Fibroblast of villous mesenchyme (primary cell): Measurements from ENCODE around the gene MDM4. TPM values are rescaled to one million over a fixed set of nuclear protein-coding genes. Genes with fewer than 3 reads are reported as not detected.
A peak's percentile ranks its signal among the peaks of the same experiment; 100 is the strongest.

ENCODE experiments used
- DNase-seq: peaks from one replicate; pipeline ENCODE4 v3.0.0-alpha.2; 2010; ENCODE audit warnings: low read depth
- H3K4me3 ChIP-seq: 2 replicates; pipeline ENCODE4 v1.5.1; 2011; ENCODE audit warnings: low read depth, mild to moderate bottlenecking, low read length
- CTCF ChIP-seq: IDR thresholded peaks from 2 replicates; pipeline ENCODE4 v1.5.1; 2012; ENCODE audit warnings: low read depth, mild to moderate bottlenecking, low read length; ENCODE audit not compliant: insufficient read depth
- total RNA-seq: library from RNA; depleted of rRNA; stranded (reverse); fragments of >200 nt; gene quantifications from 2 replicates; pipeline ENCODE4 v1.2.3, GENCODE V29; 2012

MDM4 gene
- total RNA-seq, 1 donor, result 32.4 TPM

- TF ChIP-seq CTCF, result no peak
- no peak for DNase-seq
- no peak overlapping the region for H3K4me3 ChIP-seq
Measured at GRCh38 chr1:204499511-204500468, 16.4 kb upstream of the MDM4 start.

- H3K4me3 ChIP-seq, result no peak overlapping the region
- TF ChIP-seq CTCF, result no peak
- DNase-seq, result no peak
Measured at GRCh38 chr1:204502241-204502640, 14.0 kb upstream of the MDM4 start.

- peak; percentile 62 for TF ChIP-seq CTCF
- DNase-seq, result peak; percentile 81
- no peak overlapping the region for H3K4me3 ChIP-seq
Measured at GRCh38 chr1:204503122-204503912, 12.9 kb upstream of the MDM4 start.

- no peak overlapping the region for H3K4me3 ChIP-seq
- no peak for TF ChIP-seq CTCF
- no peak for DNase-seq
Measured at GRCh38 chr1:204503913-204504519, 12.2 kb upstream of the MDM4 start.

- H3K4me3 ChIP-seq, result peak overlapping the region; percentile 56
- TF ChIP-seq CTCF, result no peak
- peak; percentile 44 for DNase-seq
Measured at GRCh38 chr1:204505674-204506200, 10.5 kb upstream of the MDM4 start.

- peak; percentile 96 for DNase-seq
- peak overlapping the region; percentile 56 for H3K4me3 ChIP-seq
- TF ChIP-seq CTCF, result no peak
Measured at GRCh38 chr1:204506201-204506968, 9.8 kb upstream of the MDM4 start.
